H9 (cell line): ENCODE measurements around the gene RAB7B. TPM values are rescaled to one million over a fixed set of nuclear protein-coding genes. Genes with fewer than 3 reads are reported as not detected.

Experiments
- DNase-seq: peaks from one replicate; pipeline ENCODE4 v3.0.0-alpha.2; 2017
- H2AFZ ChIP-seq: one replicate; pipeline ENCODE4 v1.6.1; 2013; ENCODE audit warnings: mild to moderate bottlenecking, low read length, control low read depth, moderate library complexity
- H2AK5ac ChIP-seq: 2 replicates; pipeline ENCODE4 v1.6.1; 2013; ENCODE audit warnings: low read length, control low read depth, mixed read lengths; ENCODE audit not compliant: insufficient read length
- H2BK120ac ChIP-seq: one replicate; pipeline ENCODE4 v1.6.1; 2013; ENCODE audit warnings: low read depth, mild to moderate bottlenecking, low read length, control low read depth, inconsistent platforms; ENCODE audit not compliant: poor library complexity, severe bottlenecking
- H2BK12ac ChIP-seq: 2 replicates; pipeline ENCODE4 v1.6.1; 2013; ENCODE audit warnings: low read length, control low read depth, mixed read lengths, low read depth; ENCODE audit not compliant: insufficient read length
- H2BK15ac ChIP-seq: 2 replicates; pipeline ENCODE4 v1.6.1; 2013; ENCODE audit warnings: low read depth, low read length, control low read depth
- H2BK20ac ChIP-seq: one replicate; pipeline ENCODE4 v1.6.1; 2013; ENCODE audit warnings: low read depth, mild to moderate bottlenecking, low read length, control low read depth, inconsistent platforms; ENCODE audit not compliant: poor library complexity, severe bottlenecking
- H2BK5ac ChIP-seq: 2 replicates; pipeline ENCODE4 v1.6.1; 2013; ENCODE audit warnings: low read length, control low read depth, mixed read lengths; ENCODE audit not compliant: insufficient read length
- H3K14ac ChIP-seq: 2 replicates; pipeline ENCODE4 v1.6.1; 2013; ENCODE audit warnings: low read length, control low read depth; ENCODE audit not compliant: insufficient read depth
- H3K18ac ChIP-seq: 2 replicates; pipeline ENCODE4 v1.6.1; 2013; ENCODE audit warnings: low read depth, mild to moderate bottlenecking, mixed read lengths, low read length, control low read depth; ENCODE audit not compliant: insufficient read length
- H3K23ac ChIP-seq: 2 replicates; pipeline ENCODE4 v1.6.1; 2013; ENCODE audit warnings: low read length, control low read depth, mixed read lengths, low read depth; ENCODE audit not compliant: insufficient read length
- H3K23me2 ChIP-seq: 2 replicates; pipeline ENCODE4 v1.6.1; 2013; ENCODE audit warnings: low read depth, mild to moderate bottlenecking, mixed read lengths, low read length, control low read depth; ENCODE audit not compliant: insufficient read length, poor library complexity, severe bottlenecking
- H3K27ac ChIP-seq: 2 replicates; pipeline ENCODE4 v1.5.1; 2013; ENCODE audit warnings: low read length, control low read depth, mixed read lengths, low read depth; ENCODE audit not compliant: insufficient read length
- H3K27me3 ChIP-seq: 2 replicates; pipeline ENCODE4 v1.6.1; 2013; ENCODE audit warnings: low read length, control low read depth, inconsistent platforms; ENCODE audit not compliant: insufficient read depth
- H3K4ac ChIP-seq: 2 replicates; pipeline ENCODE4 v1.6.1; 2013; ENCODE audit warnings: low read depth, mild to moderate bottlenecking, control low read depth, inconsistent platforms, low read length, moderate library complexity
- H3K4me1 ChIP-seq: 2 replicates; pipeline ENCODE4 v1.6.1; 2013; ENCODE audit warnings: low read length, control low read depth, inconsistent platforms; ENCODE audit not compliant: insufficient read depth
- H3K4me2 ChIP-seq: 2 replicates; pipeline ENCODE4 v1.6.1; 2013; ENCODE audit warnings: low read length, control low read depth, mixed read lengths; ENCODE audit not compliant: insufficient read length, insufficient read depth
- H3K56ac ChIP-seq: 2 replicates; pipeline ENCODE4 v1.6.1; 2013; ENCODE audit warnings: low read depth, mild to moderate bottlenecking, mixed read lengths, low read length, control low read depth; ENCODE audit not compliant: insufficient read length
- H3K79me1 ChIP-seq: 2 replicates; pipeline ENCODE4 v1.6.1; 2013; ENCODE audit warnings: low read depth, mild to moderate bottlenecking, moderate library complexity, low read length, control low read depth, inconsistent platforms; ENCODE audit not compliant: insufficient read depth, poor library complexity, severe bottlenecking
- H3K79me2 ChIP-seq: 2 replicates; pipeline ENCODE4 v1.6.1; 2013; ENCODE audit warnings: low read length, control low read depth, inconsistent platforms; ENCODE audit not compliant: insufficient read depth
- H3K9ac ChIP-seq: 2 replicates; pipeline ENCODE4 v1.6.1; 2013; ENCODE audit warnings: low read length, control low read depth, mixed read lengths; ENCODE audit not compliant: insufficient read length; ENCODE audit errors: extremely low read depth
- H3K9me3 ChIP-seq: one replicate; pipeline ENCODE4 v1.6.1; 2013; ENCODE audit warnings: low read depth, low read length, inconsistent platforms; ENCODE audit not compliant: control insufficient read depth
- H3T11ph ChIP-seq: one replicate; pipeline ENCODE4 v1.6.1; 2013; ENCODE audit warnings: mild to moderate bottlenecking, low read length, control low read depth, inconsistent platforms
- H4K20me1 ChIP-seq: one replicate; pipeline ENCODE4 v1.6.1; 2013; ENCODE audit not compliant: control insufficient read depth, insufficient read length, insufficient read depth
- H4K5ac ChIP-seq: 2 replicates; pipeline ENCODE4 v1.6.1; 2013; ENCODE audit warnings: low read depth, mild to moderate bottlenecking, mixed read lengths, low read length, control low read depth; ENCODE audit not compliant: insufficient read length
- H4K8ac ChIP-seq: replicated peaks from 2 replicates; pipeline ENCODE4 v1.6.1; 2013; ENCODE audit warnings: low read length, control low read depth, mixed read lengths, low read depth; ENCODE audit not compliant: insufficient read length
- H4K91ac ChIP-seq: 2 replicates; pipeline ENCODE4 v1.6.1; 2013; ENCODE audit warnings: low read depth, mild to moderate bottlenecking, moderate library complexity, mixed read lengths, low read length, control low read depth; ENCODE audit not compliant: insufficient read length
- H3K27ac Mint-ChIP-seq, 3 experiments: 2 replicates in 2 of 3; 3 replicates in 1 of 3; pipeline ENCODE4 v1.8.0; 2020 to 2021; ENCODE audit warnings: mixed read lengths in 3 of 3, mild to moderate bottlenecking in 1 of 3, moderate library complexity in 1 of 3
- H3K27me3 Mint-ChIP-seq: 2 replicates; pipeline ENCODE4 v1.8.0; 2021; ENCODE audit warnings: low read depth, mild to moderate bottlenecking, moderate library complexity, mixed read lengths
- H3K36me3 Mint-ChIP-seq, 3 experiments: 2 replicates in 2 of 3; 3 replicates in 1 of 3; pipeline ENCODE4 v1.8.0; 2020 to 2021; ENCODE audit warnings: low read depth in 3 of 3, mixed read lengths in 3 of 3; ENCODE audit not compliant: insufficient read depth in 1 of 3
- H3K4me1 Mint-ChIP-seq, 2 experiments: 2 replicates each; pipeline ENCODE4 v1.8.0; 2020; ENCODE audit warnings: mixed read lengths in 2 of 2
- H3K4me3 Mint-ChIP-seq, 2 experiments: 2 replicates in 1 of 2; 3 replicates in 1 of 2; pipeline ENCODE4 v1.8.0; 2020 to 2021; ENCODE audit warnings: mild to moderate bottlenecking in 2 of 2, mixed read lengths in 2 of 2, moderate library complexity in 1 of 2
- H3K9me3 Mint-ChIP-seq, 2 experiments: 2 replicates in 1 of 2; 3 replicates in 1 of 2; pipeline ENCODE4 v1.8.0; 2020; ENCODE audit warnings: mild to moderate bottlenecking in 2 of 2, mixed read lengths in 2 of 2, moderate library complexity in 1 of 2
- WGBS: extraction: QIAGEN DNeasy Blood & Tissue Kit; methylation state at CpG from one replicate; pipeline ENCODE4 v1.1.7; 2013; ENCODE audit warnings: missing lambda C conversion rate, low lambda C conversion rate, mixed read lengths; ENCODE audit not compliant: insufficient read length; ENCODE audit errors: extremely low coverage; 5-methylcytosine and 5-hydroxymethylcytosine counted together
- total RNA-seq: library from RNA; stranded (reverse); gene quantifications from 2 replicates; pipeline ENCODE4 v1.2.1, GENCODE V29; 2021
- TF ChIP-seq, protein P1 (sequence below): fragments of 200-600 bp; sonication (generic); conservative IDR thresholded peaks from 3 replicates; pipeline ENCODE4 v1.8.0; 2021; ENCODE audit warnings: antibody characterized with exemption, mild to moderate bottlenecking

The RAB7B gene
- total RNA-seq, 1 experiment from 2014 or later = 0.68 TPM

DNA sequence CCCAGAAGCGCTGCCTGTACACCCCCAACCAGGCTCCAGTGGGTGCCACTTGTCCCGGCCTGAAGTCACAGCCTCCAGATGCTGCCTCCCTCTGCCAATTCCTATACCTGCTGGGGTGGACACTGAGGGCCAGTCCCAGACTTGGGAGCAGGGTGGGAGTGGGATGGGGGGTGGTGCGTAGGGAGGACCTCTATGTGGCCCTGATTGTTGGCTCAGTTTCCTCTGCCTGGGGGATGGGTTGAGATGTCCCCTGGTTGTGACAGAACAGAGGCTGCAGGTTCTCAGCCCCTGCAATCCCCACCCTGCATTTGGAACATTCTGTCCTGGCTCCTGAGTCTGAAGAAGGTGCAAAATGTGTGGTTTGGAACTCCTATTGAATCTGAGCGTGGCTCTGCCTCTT is 27.2 kb downstream of the RAB7B start:
- Histone ChIP-seq H3K23ac (no peak overlapping the region), H2BK12ac (no peak overlapping the region), H2BK120ac (no peak overlapping the region), H3K18ac (no peak overlapping the region), H3K27ac (no peak overlapping the region), H2BK5ac (no peak overlapping the region), H4K5ac (no peak overlapping the region), H3K9ac (no peak overlapping the region), H3K56ac (no peak overlapping the region), H3K27me3 (no peaks in the 10 kb centered on the region), H2AK5ac (no peak overlapping the region), H3K4me1 (no peaks in the 10 kb centered on the region), H3K4ac (no peak overlapping the region), H4K91ac (no peak overlapping the region), H3K79me1 (no peaks in the 10 kb centered on the region), H4K20me1 (peaks cover 3% of the 10 kb centered on the region), H3K4me2 (no peak overlapping the region), H2BK20ac (no peak overlapping the region), H3K79me2 (no peaks in the 10 kb centered on the region), H4K8ac (no peak overlapping the region), H3K23me2 (no peaks in the 10 kb centered on the region), H2AFZ (no peak overlapping the region), H3K14ac (no peak overlapping the region), H3T11ph (no peak overlapping the region), H2BK15ac (no peak overlapping the region), H3K9me3 (no peaks in the 10 kb centered on the region)
- no CpG with 5 or more reads among the region's 4 CpGs for WGBS
- peaks cover 0 to 8% of the 10 kb centered on the region in 2 experiments; a peak in 2 of 4 replicates for H3K4me1 Mint-ChIP-seq
- no peaks in the 10 kb centered on the region for H3K27me3 Mint-ChIP-seq
- no peak overlapping the region for H3K4me3 Mint-ChIP-seq
- DNase-seq = no peak
- no peak overlapping the region; a peak in 1 of 7 replicates for H3K27ac Mint-ChIP-seq
- peaks cover 4 to 16% of the 10 kb centered on the region in 2 experiments; a peak in 3 of 5 replicates for H3K9me3 Mint-ChIP-seq
- peaks cover 0 to 1% (median 0%) of the 10 kb centered on the region in 3 experiments; a peak in 3 of 7 replicates for H3K36me3 Mint-ChIP-seq
- TF ChIP-seq, protein P1, sequence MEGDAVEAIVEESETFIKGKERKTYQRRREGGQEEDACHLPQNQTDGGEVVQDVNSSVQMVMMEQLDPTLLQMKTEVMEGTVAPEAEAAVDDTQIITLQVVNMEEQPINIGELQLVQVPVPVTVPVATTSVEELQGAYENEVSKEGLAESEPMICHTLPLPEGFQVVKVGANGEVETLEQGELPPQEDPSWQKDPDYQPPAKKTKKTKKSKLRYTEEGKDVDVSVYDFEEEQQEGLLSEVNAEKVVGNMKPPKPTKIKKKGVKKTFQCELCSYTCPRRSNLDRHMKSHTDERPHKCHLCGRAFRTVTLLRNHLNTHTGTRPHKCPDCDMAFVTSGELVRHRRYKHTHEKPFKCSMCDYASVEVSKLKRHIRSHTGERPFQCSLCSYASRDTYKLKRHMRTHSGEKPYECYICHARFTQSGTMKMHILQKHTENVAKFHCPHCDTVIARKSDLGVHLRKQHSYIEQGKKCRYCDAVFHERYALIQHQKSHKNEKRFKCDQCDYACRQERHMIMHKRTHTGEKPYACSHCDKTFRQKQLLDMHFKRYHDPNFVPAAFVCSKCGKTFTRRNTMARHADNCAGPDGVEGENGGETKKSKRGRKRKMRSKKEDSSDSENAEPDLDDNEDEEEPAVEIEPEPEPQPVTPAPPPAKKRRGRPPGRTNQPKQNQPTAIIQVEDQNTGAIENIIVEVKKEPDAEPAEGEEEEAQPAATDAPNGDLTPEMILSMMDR = no peak
